Gastrocnemius medialis (tissue), 4 donors: ENCODE data around the gene MMS22L. TPM values are rescaled to one million over a fixed set of nuclear protein-coding genes. Genes with fewer than 3 reads are reported as not detected.

Source experiments
- ATAC-seq, 2 donors: fragments of 150-250 bp; one replicate each; pipeline ENCODE4 v1.9.1; 2016
- DNase-seq, 2 donors: peaks; one replicate each; pipeline ENCODE4 v3.0.0-alpha.2; 2019
- H3K27ac ChIP-seq, 4 donors: fragments of 200-600 bp; sonication (generic); 1 replicate in 1 of 4; 2 replicates in 3 of 4; pipeline ENCODE4 v1.5.1; 2016 to 2018; ENCODE audit warnings: mild to moderate bottlenecking in 2 of 4, moderate library complexity in 1 of 4
- H3K27me3 ChIP-seq, 3 donors: fragments of 200-600 bp; sonication (generic) in 2 of 3; 1 replicate in 1 of 3; 2 replicates in 2 of 3; pipeline versions ENCODE4 v1.5.1 to v1.6.0; 2016 to 2019; ENCODE audit warnings: mild to moderate bottlenecking in 1 of 3, moderate library complexity in 1 of 3
- H3K36me3 ChIP-seq, 2 donors: fragments of 200-600 bp; sonication (generic) in 1 of 2; one replicate each; pipeline ENCODE4 v1.5.1; 2017 to 2018
- H3K4me1 ChIP-seq, 2 donors: fragments of 200-600 bp; sonication (generic) in 1 of 2; one replicate each; pipeline ENCODE4 v1.5.1; 2016 to 2017; ENCODE audit warnings: mild to moderate bottlenecking in 2 of 2
- H3K4me3 ChIP-seq, 4 donors: fragments of 200-600 bp; sonication (generic) in 3 of 4; 1 replicate in 1 of 4; 2 replicates in 3 of 4; pipeline ENCODE4 v1.5.1; 2016 to 2019; ENCODE audit warnings: mild to moderate bottlenecking in 2 of 4
- H3K9me3 ChIP-seq, 3 donors: fragments of 200-600 bp; sonication (generic) in 2 of 3; 1 replicate in 1 of 3; 2 replicates in 2 of 3; pipeline ENCODE4 v1.5.1; 2016 to 2019
- CTCF ChIP-seq, 5 experiments: fragments of 450-650 bp in 3 of 5; fragments of 200-600 bp in 2 of 5; sonication (generic) in 2 of 5; IDR thresholded peaks in 4 of 5; conservative IDR thresholded peaks in 1 of 5; 1 replicate in 4 of 5; 2 replicates in 1 of 5; pipeline ENCODE4 v1.5.1; 2016 to 2019; ENCODE audit warnings: antibody characterized with exemption in 5 of 5, mild to moderate bottlenecking in 3 of 5, moderate library complexity in 3 of 5
- POLR2A ChIP-seq, 2 donors: fragments of 450-650 bp; IDR thresholded peaks; one replicate each; pipeline ENCODE4 v1.6.1; 2017; ENCODE audit warnings: antibody characterized with exemption in 2 of 2, mild to moderate bottlenecking in 2 of 2, moderate library complexity in 2 of 2
- in situ Hi-C, 4 donors: fragments of 200-750 bp; cut with MboI; loops; one replicate each; pipeline versions ENCODE4 v1.15.0 to v1.8.0; 2017; ENCODE audit warnings: low sequenced_read_pairs in 4 of 4
- intact Hi-C: fragments of 100-400 bp; cut with DNase I; formaldehyde crosslinking; loops from one replicate; pipeline ENCODE4 v1.15.1; 2023; ENCODE audit warnings: low total_unique reads
- total RNA-seq, 4 donors: library from RNA; depleted of rRNA; stranded (reverse); fragments of >200 nt; gene quantifications; one replicate each; pipeline versions ENCODE4 v1.1.0 to v1.2.3, GENCODE V29; 2016

Gene MMS22L
- total RNA-seq, 4 donors from 2014 or later: 0.22 to 2.7 (median 2.3) TPM

- intact Hi-C loops: no loop called here
- Histone ChIP-seq H3K27ac (no peak overlapping the region), H3K36me3 (no peaks in the 10 kb centered on the region), H3K9me3 (no peaks in the 10 kb centered on the region), H3K27me3 (no peaks in the 10 kb centered on the region), H3K4me3 (no peak overlapping the region), H3K4me1 (no peaks in the 10 kb centered on the region)
- ATAC-seq: no peak
- TF ChIP-seq CTCF (IDR thresholded peaks at IDR 0.05 in 4 of 5, conservative IDR thresholded peaks at IDR 0.05 in 1 of 5): no peak
- TF ChIP-seq POLR2A (IDR thresholded peaks at IDR 0.05): no peak
- DNase-seq: no peak
- in situ Hi-C loops: no loop called here
Measured at GRCh38 chr6:97133067-97133466, 149.9 kb downstream of the MMS22L start.

- TF ChIP-seq CTCF (IDR thresholded peaks at IDR 0.05 in 4 of 5, conservative IDR thresholded peaks at IDR 0.05 in 1 of 5) (no peak), POLR2A (IDR thresholded peaks at IDR 0.05) (no peak)
- Histone ChIP-seq H3K36me3 (no peaks in the 10 kb centered on the region), H3K27me3 (no peaks in the 10 kb centered on the region), H3K27ac (no peak overlapping the region), H3K4me1 (no peaks in the 10 kb centered on the region), H3K9me3 (no peaks in the 10 kb centered on the region), H3K4me3 (no peak overlapping the region)
- intact Hi-C loops: no loop called here
- in situ Hi-C loops: no loop called here
- no peak for DNase-seq
- ATAC-seq: no peak
Measured at GRCh38 chr6:97129106-97129505, 153.9 kb downstream of the MMS22L start.

- Histone ChIP-seq H3K4me3 (no peak overlapping the region), H3K36me3 (no peaks in the 10 kb centered on the region), H3K9me3 (no peaks in the 10 kb centered on the region), H3K27ac (no peak overlapping the region), H3K4me1 (no peaks in the 10 kb centered on the region), H3K27me3 (no peaks in the 10 kb centered on the region)
- intact Hi-C loops: no loop called here
- ATAC-seq (no peak), DNase-seq (no peak)
- in situ Hi-C loops: no loop called here
- TF ChIP-seq POLR2A (IDR thresholded peaks at IDR 0.05) (no peak), CTCF (IDR thresholded peaks at IDR 0.05 in 4 of 5, conservative IDR thresholded peaks at IDR 0.05 in 1 of 5) (no peak)
Measured at GRCh38 chr6:97128507-97128906, 154.5 kb downstream of the MMS22L start.

GRCh38 chr6:97123652-97124051 lies 159.4 kb downstream of the MMS22L start:
- DNase-seq (no peak), ATAC-seq (no peak)
- in situ Hi-C loops: no loop called here
- Histone ChIP-seq H3K4me3 (no peak overlapping the region), H3K36me3 (no peaks in the 10 kb centered on the region), H3K9me3 (no peaks in the 10 kb centered on the region), H3K27me3 (no peaks in the 10 kb centered on the region), H3K4me1 (no peaks in the 10 kb centered on the region), H3K27ac (no peak overlapping the region)
- intact Hi-C loops: no loop called here
- TF ChIP-seq CTCF (IDR thresholded peaks at IDR 0.05 in 4 of 5, conservative IDR thresholded peaks at IDR 0.05 in 1 of 5): no peak
- TF ChIP-seq POLR2A (IDR thresholded peaks at IDR 0.05): no peak

GRCh38 chr6:97123112-97123511 lies 159.9 kb downstream of the MMS22L start:
- Histone ChIP-seq H3K4me3 (no peak overlapping the region), H3K4me1 (no peaks in the 10 kb centered on the region), H3K27ac (no peak overlapping the region), H3K27me3 (no peaks in the 10 kb centered on the region), H3K36me3 (no peaks in the 10 kb centered on the region), H3K9me3 (no peaks in the 10 kb centered on the region)
- ATAC-seq (no peak), DNase-seq (no peak)
- TF ChIP-seq CTCF (IDR thresholded peaks at IDR 0.05 in 4 of 5, conservative IDR thresholded peaks at IDR 0.05 in 1 of 5) (no peak), POLR2A (IDR thresholded peaks at IDR 0.05) (no peak)
- in situ Hi-C loops: no loop called here
- intact Hi-C loops: no loop called here
